BJ (cell line): ENCODE data around the gene NDUFC2. TPM values are rescaled to one million over a fixed set of nuclear protein-coding genes. Genes with fewer than 3 reads are reported as not detected.
"Not testable (repeated sequence)": the region's sequence is repeated elsewhere in the genome, so short reads cannot be mapped to it uniquely, and the experiment has no call there.

Experiments used
- CTCF ChIA-PET: fragments of 350-600 bp; formaldehyde crosslinking; extraction: SDS; loops from one replicate; lab custom pipeline; 2021; ENCODE audit warnings: antibody characterized with exemption, inconsistent platforms; lab: Yijun Ruan, JAX
- POLR2A ChIA-PET: fragments of 300-600 bp; sonication (Branson Sonifier 250); formaldehyde crosslinking; extraction: SDS; loops from one replicate; lab custom pipeline; 2021; ENCODE audit warnings: antibody characterized with exemption; lab: Charles Lee
- DNase-seq: peaks from one replicate; pipeline ENCODE4 v3.0.0-alpha.2; 2011; ENCODE audit warnings: low read depth
- H3K27me3 ChIP-seq: 2 replicates; pipeline ENCODE4 v1.6.0; 2011; ENCODE audit warnings: low read length; ENCODE audit not compliant: control insufficient read depth, insufficient read depth
- H3K36me3 ChIP-seq: 2 replicates; pipeline ENCODE4 v1.5.1; 2011; ENCODE audit warnings: low read length; ENCODE audit not compliant: control insufficient read depth, insufficient read depth
- H3K4me3 ChIP-seq: 2 replicates; pipeline ENCODE4 v1.5.1; 2011; ENCODE audit warnings: low read depth, mild to moderate bottlenecking, control low read depth, low read length
- polyA plus RNA-seq: library from polyadenylated mRNA; depleted of rRNA; stranded (reverse); fragments of >200 nt; gene quantifications from 2 replicates; pipeline ENCODE4 v1.2.3, GENCODE V29; 2011
- TF ChIP-seq, protein P1 (sequence below): IDR thresholded peaks from 2 replicates; pipeline ENCODE4 v1.5.1; 2011; ENCODE audit warnings: low read depth, mild to moderate bottlenecking, control low read depth, inconsistent platforms, low read length, moderate library complexity; ENCODE audit not compliant: insufficient read depth

NDUFC2 gene
- polyA plus RNA-seq, 1 experiment = 150 TPM

DNA sequence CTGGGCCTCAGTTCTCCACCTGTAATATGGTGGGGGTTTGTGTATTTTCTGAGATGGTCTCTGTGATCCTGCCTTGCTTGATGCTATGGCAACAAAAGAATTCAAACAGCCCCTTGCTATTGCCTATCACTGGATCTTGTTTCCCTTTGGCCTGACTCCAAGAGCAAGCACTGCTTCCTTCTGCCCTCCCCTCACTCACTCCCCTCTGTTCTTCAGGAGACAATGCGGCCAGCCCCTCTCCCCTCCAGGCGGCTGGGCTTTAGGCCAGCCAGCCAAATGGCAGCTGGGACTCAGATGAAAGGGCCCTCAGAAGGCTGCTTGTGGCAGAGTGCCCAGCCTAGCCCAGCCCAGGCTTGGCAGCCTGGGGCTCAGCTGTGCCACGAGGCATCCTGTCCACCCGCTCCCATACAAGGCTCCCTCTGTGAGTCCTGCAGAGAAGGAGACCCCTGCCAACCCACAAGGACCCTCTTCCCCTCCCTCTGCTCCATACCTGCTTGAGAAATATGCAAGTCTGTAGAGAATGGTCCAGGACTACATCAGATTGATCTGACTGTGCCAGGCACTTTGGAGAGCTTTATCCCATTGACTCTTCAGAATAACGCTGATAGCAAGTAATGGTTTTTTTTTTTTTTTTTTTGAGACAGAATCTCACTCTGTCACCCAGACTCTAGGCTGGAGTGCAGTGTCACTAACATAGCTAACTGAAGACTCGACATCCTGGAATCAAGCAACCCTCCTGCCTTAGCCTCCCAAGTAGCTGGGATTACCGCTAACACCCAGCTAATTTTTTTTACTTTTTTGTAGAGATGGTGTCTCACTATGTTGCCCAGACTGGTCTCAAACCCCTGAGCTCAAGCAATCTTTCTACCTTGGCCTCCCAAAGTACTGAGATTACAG, 49.0 kb downstream of the NDUFC2 start:
- ChIA-PET POLR2A (interaction anchor here (0.6 to 0.7 kb wide), 2 partner anchors 159 to 380 kb away, joined by 9 to 22 read pairs; no protein-coding TSS in a partner anchor), CTCF (interaction anchor here (0.9 to 1.9 kb wide), 3 partner anchors 13 to 150 kb away, joined by 3 to 8 read pairs (median 3); no protein-coding TSS in a partner anchor)
- TF ChIP-seq, protein P1, sequence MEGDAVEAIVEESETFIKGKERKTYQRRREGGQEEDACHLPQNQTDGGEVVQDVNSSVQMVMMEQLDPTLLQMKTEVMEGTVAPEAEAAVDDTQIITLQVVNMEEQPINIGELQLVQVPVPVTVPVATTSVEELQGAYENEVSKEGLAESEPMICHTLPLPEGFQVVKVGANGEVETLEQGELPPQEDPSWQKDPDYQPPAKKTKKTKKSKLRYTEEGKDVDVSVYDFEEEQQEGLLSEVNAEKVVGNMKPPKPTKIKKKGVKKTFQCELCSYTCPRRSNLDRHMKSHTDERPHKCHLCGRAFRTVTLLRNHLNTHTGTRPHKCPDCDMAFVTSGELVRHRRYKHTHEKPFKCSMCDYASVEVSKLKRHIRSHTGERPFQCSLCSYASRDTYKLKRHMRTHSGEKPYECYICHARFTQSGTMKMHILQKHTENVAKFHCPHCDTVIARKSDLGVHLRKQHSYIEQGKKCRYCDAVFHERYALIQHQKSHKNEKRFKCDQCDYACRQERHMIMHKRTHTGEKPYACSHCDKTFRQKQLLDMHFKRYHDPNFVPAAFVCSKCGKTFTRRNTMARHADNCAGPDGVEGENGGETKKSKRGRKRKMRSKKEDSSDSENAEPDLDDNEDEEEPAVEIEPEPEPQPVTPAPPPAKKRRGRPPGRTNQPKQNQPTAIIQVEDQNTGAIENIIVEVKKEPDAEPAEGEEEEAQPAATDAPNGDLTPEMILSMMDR = no peak
- Histone ChIP-seq H3K4me3 (no peak overlapping the region), H3K36me3 (no peaks in the 10 kb centered on the region), H3K27me3 (no peaks in the 10 kb centered on the region)
- DNase-seq = no peak

DNA sequence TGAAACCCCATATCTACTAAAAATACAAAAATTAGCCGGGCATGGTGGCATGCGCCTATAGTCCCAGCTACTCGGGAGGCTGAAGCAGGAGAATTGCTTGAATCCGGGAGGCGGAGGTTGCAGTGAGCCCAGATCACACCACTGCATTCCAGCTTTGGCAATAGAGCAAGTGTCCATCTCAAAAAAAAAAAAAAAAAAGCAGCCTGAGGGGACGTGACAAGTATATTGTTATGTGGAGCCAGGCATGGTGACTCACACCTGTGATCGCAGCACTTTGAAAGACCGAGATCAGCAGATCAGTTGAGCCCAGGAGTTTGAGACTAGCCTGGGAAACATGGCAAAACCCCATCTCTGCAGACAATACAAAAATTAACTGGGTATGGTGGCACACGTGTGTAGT, 51.2 kb downstream of the NDUFC2 start:
- H3K4me3 ChIP-seq, DNase-seq, POLR2A ChIA-PET, CTCF ChIA-PET, H3K27me3 ChIP-seq, H3K36me3 ChIP-seq: not testable (repeated sequence)

DNA sequence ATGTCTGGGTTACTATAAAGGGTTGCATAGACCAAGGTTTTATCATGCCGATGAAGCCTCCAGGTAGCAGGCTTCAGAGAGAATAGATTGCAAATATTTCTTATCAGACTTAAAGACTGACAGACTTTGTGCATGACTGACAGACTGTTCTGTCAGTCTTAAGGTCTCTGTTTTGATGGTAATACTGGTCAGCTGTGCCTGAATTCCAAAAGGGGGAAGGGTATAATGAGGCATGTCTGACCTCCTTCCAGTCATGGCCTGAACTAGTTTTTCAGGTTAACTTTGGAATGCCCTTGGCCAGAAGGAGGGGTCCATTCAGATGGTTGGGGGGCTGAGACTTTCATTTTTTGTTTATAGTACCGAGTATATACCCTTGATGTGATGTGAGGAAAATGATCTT, 51.9 kb downstream of the NDUFC2 start:
- DNase-seq = no peak
- Histone ChIP-seq H3K36me3 (no peaks in the 10 kb centered on the region), H3K27me3 (no peaks in the 10 kb centered on the region), H3K4me3 (no peak overlapping the region)
- ChIA-PET POLR2A (no interaction called here), CTCF (no interaction called here)
- TF ChIP-seq, protein P1 = no peak

DNA sequence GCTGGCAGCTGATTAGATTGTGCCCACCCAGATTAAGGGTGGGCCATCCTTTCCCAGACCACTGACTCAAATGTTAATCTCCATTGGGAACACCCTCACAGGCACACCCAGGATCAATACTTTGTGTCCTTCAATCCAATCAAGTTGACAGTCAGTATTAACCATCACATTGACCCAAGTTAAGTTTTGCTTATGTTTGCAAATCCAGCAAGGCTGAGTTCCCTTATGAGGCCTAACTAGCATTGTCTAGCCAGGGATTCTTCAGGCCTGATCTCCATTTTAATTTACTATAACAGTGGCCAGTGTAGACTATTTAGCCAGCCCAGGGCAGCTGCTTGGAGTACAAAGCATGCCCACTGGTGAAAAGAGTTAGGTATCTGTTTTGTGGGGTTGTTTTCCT, 54.3 kb downstream of the NDUFC2 start:
- TF ChIP-seq, protein P1 = no peak
- ChIA-PET POLR2A (no interaction called here), CTCF (no interaction called here)
- DNase-seq = no peak
- Histone ChIP-seq H3K4me3 (no peak overlapping the region), H3K27me3 (no peaks in the 10 kb centered on the region), H3K36me3 (no peaks in the 10 kb centered on the region)

DNA sequence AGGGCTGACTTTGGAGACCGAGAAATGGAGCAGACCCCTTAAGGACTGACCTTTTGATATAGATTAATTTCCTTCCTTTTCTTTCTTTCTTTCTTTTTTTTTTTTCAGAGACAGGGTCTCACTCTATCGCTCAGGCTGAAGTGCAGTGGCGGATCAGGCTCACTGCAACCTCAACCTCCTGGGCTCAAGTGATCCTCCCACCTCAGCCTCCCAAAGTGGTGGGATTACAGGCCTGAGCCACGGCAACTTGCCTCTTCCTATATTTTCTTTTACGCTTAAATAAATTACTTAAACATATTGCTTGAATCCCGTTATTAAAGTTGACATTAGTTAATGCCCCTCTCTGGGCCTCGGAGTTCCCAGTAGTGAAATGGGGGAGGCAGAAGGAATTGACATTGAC, 56.2 kb downstream of the NDUFC2 start:
- no peaks in the 10 kb centered on the region for H3K27me3 ChIP-seq
- POLR2A ChIA-PET = no interaction called here
- peak overlapping the region; percentile 43 for H3K4me3 ChIP-seq

More for the DNA sequence above, 56.2 kb downstream of the NDUFC2 start:
- CTCF ChIA-PET = no interaction called here
- TF ChIP-seq, protein P1 = no peak
- H3K36me3 ChIP-seq = no peaks in the 10 kb centered on the region
- DNase-seq = no peak
